ENCODE data around the gene DLL3. TPM values are rescaled to one million over a fixed set of nuclear protein-coding genes. Genes with fewer than 3 reads are reported as not detected.

The DLL3 gene
- polyA plus RNA-seq, 3 donors from 2014 or later = not detected

- Mint-ChIP-seq H3K27ac (peak overlapping the region in 1 of 6 donors; percentile 40), H3K4me3 (no peak overlapping the region), H3K27me3 (ENCODE audit: low read depth in 3 of 3) (peaks cover 3 to 8% (median 6%) of the 10 kb centered on the region in 3 donors), H3K4me1 (peaks cover 28 to 34% of the 10 kb centered on the region in 2 donors), H3K9me3 (no peaks in the 10 kb centered on the region), H3K36me3 (no peaks in the 10 kb centered on the region)
- no peak for DNase-seq
These were observed 35.0 kb downstream of the DLL3 start for GRCh38 chr19:39533791-39534190.

DNA sequence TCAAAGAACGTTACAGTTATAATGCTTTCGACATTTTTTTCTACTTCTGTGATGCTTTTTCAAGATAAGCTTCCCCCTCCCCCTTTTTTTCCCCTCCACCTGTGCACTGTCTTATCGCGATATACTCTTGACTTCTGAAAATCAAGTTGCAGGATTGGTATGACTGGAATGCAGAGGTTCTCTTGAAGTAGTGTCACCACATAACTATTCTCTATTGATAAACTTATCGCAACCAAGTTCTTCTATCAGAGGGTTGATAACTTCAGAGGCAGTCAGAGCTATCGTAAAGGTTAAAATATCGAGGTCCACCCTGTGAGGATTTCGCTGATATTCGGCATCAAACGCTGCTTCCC lies 40.4 kb downstream of the DLL3 start:
- peak overlapping the region; percentile 80 to 93 (median 92) for H3K27ac Mint-ChIP-seq

DNA sequence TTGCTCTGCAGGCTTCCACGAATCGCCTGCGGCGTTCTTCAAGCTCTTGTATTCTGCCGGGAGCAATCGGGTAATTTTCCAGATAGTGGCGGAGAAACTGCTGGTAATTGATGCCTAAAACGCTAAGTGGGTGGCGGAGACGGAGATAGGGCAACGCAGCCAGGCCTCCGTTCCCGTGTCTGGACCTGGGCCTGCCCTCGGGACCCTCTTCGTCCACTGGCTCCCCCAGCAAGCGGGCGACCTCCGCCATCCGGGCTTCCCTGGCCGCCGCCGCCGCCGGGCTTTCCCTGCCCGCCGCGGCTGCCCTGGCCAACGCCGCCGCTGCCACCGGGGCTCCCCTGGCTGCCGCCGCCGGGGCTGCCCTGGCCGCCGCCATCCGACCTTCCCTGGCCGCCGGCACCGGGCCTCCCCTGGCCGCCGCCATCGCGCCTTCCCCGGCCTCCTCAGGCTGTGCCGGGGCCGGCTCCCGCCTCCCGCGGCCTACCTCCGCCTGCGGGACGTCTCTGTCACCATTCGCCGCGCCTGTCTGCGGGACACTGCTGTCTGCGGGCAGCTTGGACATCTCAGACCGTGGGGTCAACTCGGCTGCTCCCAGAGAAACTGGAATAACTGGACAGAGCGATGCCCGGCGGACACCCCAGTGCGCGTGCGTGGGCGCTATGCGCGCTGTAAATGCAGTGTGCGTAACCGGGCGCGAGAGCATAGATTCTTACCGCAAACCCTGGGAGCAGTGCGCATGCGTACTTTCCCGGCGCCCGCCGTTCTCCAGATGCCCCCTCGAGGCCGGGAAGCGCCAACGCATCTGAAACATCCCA lies 41.0 kb downstream of the DLL3 start, which contains the start of gene EID2:
TSS of gene EID2 (minus strand) at position 644 of the 815 bp plus-strand sequence. CDS start at position 562, 82 bp downstream.
- Mint-ChIP-seq H3K27me3 (ENCODE audit: low read depth in 3 of 3) (peaks cover 9 to 17% (median 13%) of the 10 kb centered on the region in 3 donors), H3K36me3 (no peaks in the 10 kb centered on the region), H3K9me3 (no peaks in the 10 kb centered on the region), H3K27ac (peak within 1 kb of the TSS; percentile 91 to 98 (median 97)), H3K4me3 (peak within 1 kb of the TSS; percentile 95 to 98 (median 97)), H3K4me1 (peaks cover 36 to 44% of the 10 kb centered on the region in 2 donors)
- DNase-seq = peak; percentile 90 to 93 (median 92)

More for the DNA sequence above, 40.4 kb downstream of the DLL3 start:
- no peaks in the 10 kb centered on the region for H3K9me3 Mint-ChIP-seq
- peak overlapping the region; percentile 76 to 91 (median 87) for H3K4me3 Mint-ChIP-seq
- no peak for DNase-seq
- H3K36me3 Mint-ChIP-seq = no peaks in the 10 kb centered on the region
- peaks cover 9 to 16% (median 13%) of the 10 kb centered on the region in 3 donors for H3K27me3 Mint-ChIP-seq (ENCODE audit: low read depth in 3 of 3)
- peaks cover 36 to 44% of the 10 kb centered on the region in 2 donors for H3K4me1 Mint-ChIP-seq

DNA sequence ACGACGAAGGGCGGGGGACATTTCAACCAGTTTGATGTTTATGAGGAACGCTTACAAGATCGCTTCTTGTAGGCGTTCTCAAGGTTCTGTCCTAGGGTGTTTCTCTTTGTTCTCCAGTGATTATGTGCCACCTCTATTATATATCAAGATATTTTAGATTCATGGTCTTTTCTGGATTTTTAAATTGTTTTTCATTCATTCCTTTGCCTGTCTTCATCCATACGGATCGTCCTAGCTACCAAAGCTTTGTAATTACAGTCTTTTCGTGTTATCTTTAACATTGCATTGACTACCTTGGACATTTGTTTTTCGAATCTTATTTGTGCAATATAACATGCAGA lies 41.6 kb downstream of the DLL3 start:
- Mint-ChIP-seq H3K27ac (peak overlapping the region; percentile 91 to 98 (median 97)), H3K4me3 (peak overlapping the region; percentile 95 to 98 (median 97)), H3K27me3 (ENCODE audit: low read depth in 3 of 3) (peaks cover 9 to 19% (median 14%) of the 10 kb centered on the region in 3 donors), H3K4me1 (peaks cover 36 to 44% of the 10 kb centered on the region in 2 donors), H3K36me3 (no peaks in the 10 kb centered on the region), H3K9me3 (no peaks in the 10 kb centered on the region)
- no peak for DNase-seq

DNA sequence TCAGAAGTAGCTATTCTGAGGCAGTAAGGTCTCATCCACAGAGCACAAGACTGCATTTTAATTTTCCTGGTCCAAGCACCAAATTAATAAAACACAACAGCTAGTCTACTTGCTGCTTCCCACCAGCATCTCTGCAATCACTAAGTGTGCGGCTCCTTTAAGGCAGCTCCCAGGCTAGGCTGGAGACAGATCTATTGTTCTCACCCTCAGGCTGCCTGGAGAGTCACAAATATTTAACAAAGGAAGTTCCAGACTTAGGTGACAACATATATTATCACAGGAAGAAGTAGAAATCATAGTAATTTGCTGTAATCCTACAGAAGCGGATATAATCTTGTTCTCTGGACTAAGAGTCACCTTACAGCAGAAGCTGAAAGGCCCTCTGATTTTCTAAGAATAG lies 43.5 kb downstream of the DLL3 start:
- Mint-ChIP-seq H3K4me1 (peaks cover 36 to 40% of the 10 kb centered on the region in 2 donors), H3K4me3 (peak overlapping the region in 1 of 5 donors; percentile 12), H3K9me3 (no peaks in the 10 kb centered on the region), H3K36me3 (no peaks in the 10 kb centered on the region), H3K27ac (peak overlapping the region in 3 of 6 donors; percentile 55 to 63 (median 57)), H3K27me3 (ENCODE audit: low read depth in 3 of 3) (peaks cover 9 to 19% (median 12%) of the 10 kb centered on the region in 3 donors)
- DNase-seq = no peak

- peaks cover 9 to 19% (median 11%) of the 10 kb centered on the region in 3 donors for H3K27me3 Mint-ChIP-seq (ENCODE audit: low read depth in 3 of 3)
- no peaks in the 10 kb centered on the region for H3K36me3 Mint-ChIP-seq
- H3K27ac Mint-ChIP-seq = no peak overlapping the region
- H3K9me3 Mint-ChIP-seq = no peaks in the 10 kb centered on the region
- no peak for DNase-seq
- no peak overlapping the region for H3K4me3 Mint-ChIP-seq
- H3K4me1 Mint-ChIP-seq = peaks cover 27 to 33% of the 10 kb centered on the region in 2 donors
These were observed 44.7 kb downstream of the DLL3 start for GRCh38 chr19:39543477-39543857.

- peaks cover 20 to 24% of the 10 kb centered on the region in 2 donors for H3K4me1 Mint-ChIP-seq
- H3K36me3 Mint-ChIP-seq = no peaks in the 10 kb centered on the region
- peaks cover 9 to 19% (median 9%) of the 10 kb centered on the region in 3 donors for H3K27me3 Mint-ChIP-seq (ENCODE audit: low read depth in 3 of 3)
- no peak overlapping the region for H3K27ac Mint-ChIP-seq
- no peaks in the 10 kb centered on the region for H3K9me3 Mint-ChIP-seq
- H3K4me3 Mint-ChIP-seq = no peak overlapping the region
- no peak for DNase-seq
These were observed 45.6 kb downstream of the DLL3 start for GRCh38 chr19:39544226-39544903.

- Mint-ChIP-seq H3K4me3 (no peak overlapping the region), H3K27me3 (ENCODE audit: low read depth in 3 of 3) (peaks cover 7 to 18% (median 8%) of the 10 kb centered on the region in 3 donors), H3K36me3 (no peaks in the 10 kb centered on the region), H3K9me3 (no peaks in the 10 kb centered on the region), H3K27ac (no peak overlapping the region), H3K4me1 (peaks cover 17 to 20% of the 10 kb centered on the region in 2 donors)
- DNase-seq = no peak
These were observed 46.2 kb downstream of the DLL3 start for GRCh38 chr19:39544911-39545310.

DNA sequence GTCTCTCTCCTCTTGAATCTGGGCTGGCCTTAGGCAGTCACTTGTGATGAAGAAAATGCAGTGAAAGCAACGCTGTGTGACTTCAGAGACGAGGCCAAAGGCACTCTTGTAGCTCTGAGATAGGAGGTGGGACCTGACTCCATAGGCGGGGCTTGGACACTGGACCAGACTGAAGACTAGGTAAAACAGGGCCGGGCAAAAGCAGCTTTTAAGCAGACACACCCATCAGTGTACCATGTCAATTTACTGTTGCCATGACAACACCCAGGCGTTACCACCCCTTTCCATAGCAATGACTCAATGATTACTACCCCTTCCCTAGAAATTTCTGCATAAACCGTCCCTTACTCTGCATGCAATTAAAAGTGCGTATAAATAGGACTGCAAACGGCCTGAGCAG lies 47.9 kb downstream of the DLL3 start:
- Mint-ChIP-seq H3K4me1 (peaks cover 9% of the 10 kb centered on the region in 2 donors), H3K4me3 (no peak overlapping the region), H3K27ac (no peak overlapping the region), H3K27me3 (ENCODE audit: low read depth in 3 of 3) (peaks cover 0 to 8% (median 2%) of the 10 kb centered on the region in 3 donors), H3K9me3 (no peaks in the 10 kb centered on the region), H3K36me3 (no peaks in the 10 kb centered on the region)
- no peak for DNase-seq

DNA sequence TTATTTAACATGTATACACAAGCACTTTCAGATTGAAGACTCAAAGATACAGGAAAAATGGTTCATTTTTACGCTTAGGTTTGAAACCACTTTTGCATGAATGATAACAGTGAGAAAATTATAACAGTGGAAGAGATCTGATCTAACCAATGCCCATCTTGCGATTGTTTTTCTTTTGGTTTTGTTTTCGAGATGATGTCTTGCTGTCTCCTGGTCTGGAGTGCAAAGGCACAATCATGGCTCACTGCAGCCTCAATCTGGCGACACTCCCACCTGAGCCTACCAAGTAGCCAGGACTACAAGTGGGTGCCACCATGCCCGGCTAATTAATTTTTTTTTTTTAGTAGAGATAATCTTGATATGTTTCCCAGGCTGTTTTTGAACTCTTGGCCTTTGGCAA lies 51.5 kb downstream of the DLL3 start:
- Mint-ChIP-seq H3K4me3 (no peak overlapping the region), H3K27me3 (ENCODE audit: low read depth in 3 of 3) (no peaks in the 10 kb centered on the region), H3K4me1 (no peaks in the 10 kb centered on the region), H3K9me3 (no peaks in the 10 kb centered on the region), H3K27ac (no peak overlapping the region), H3K36me3 (no peaks in the 10 kb centered on the region)
- DNase-seq = no peak

DNA sequence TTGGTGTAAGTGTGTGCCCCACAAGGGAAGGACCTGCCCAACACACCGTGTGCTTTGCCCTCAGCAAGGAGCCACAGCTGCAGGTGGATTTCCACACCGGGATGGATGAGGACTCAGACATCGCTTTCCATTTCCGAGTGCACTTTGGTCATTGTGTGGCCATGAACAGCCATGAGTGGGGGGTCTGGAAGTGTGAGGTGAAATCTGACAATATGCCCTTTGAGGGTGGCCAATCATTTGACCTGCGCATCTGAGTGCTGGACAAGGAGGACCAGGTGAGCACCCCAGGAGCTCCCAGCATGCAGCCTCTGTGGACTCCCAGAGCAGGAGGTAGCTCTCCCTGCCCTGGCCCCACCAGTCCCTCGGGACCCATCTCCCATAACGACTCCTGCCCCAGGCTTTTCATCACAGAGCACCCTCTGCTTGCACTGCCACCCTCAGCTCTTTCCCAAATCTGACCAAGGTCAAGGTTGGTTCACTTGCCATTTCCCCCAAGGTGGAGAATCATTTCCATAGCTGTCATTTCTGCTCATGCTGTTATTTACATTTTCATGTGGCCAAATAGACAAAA lies 54.4 kb downstream of the DLL3 start:
- no peak for DNase-seq
- H3K27ac Mint-ChIP-seq = no peak overlapping the region
- peaks cover 7 to 8% of the 10 kb centered on the region in 2 donors for H3K4me1 Mint-ChIP-seq
- no peaks in the 10 kb centered on the region for H3K27me3 Mint-ChIP-seq (ENCODE audit: low read depth in 3 of 3)
- no peaks in the 10 kb centered on the region for H3K36me3 Mint-ChIP-seq
- H3K9me3 Mint-ChIP-seq = no peaks in the 10 kb centered on the region
- no peak overlapping the region for H3K4me3 Mint-ChIP-seq

- peaks cover 0 to 2% (median 0%) of the 10 kb centered on the region in 3 donors for H3K27me3 Mint-ChIP-seq (ENCODE audit: low read depth in 3 of 3)
- no peak for DNase-seq
- no peak overlapping the region for H3K4me3 Mint-ChIP-seq
- H3K9me3 Mint-ChIP-seq = no peaks in the 10 kb centered on the region
- no peak overlapping the region for H3K27ac Mint-ChIP-seq
- peaks cover 15 to 21% of the 10 kb centered on the region in 2 donors for H3K4me1 Mint-ChIP-seq
- no peaks in the 10 kb centered on the region for H3K36me3 Mint-ChIP-seq
These were observed 56.1 kb downstream of the DLL3 start for GRCh38 chr19:39554701-39555311.

GRCh38 chr19:39555883-39556282 lies 57.1 kb downstream of the DLL3 start:
- peaks cover 0 to 2% (median 0%) of the 10 kb centered on the region in 3 donors for H3K27me3 Mint-ChIP-seq (ENCODE audit: low read depth in 3 of 3)
- H3K9me3 Mint-ChIP-seq = no peaks in the 10 kb centered on the region
- H3K4me3 Mint-ChIP-seq = no peak overlapping the region
- no peaks in the 10 kb centered on the region for H3K36me3 Mint-ChIP-seq
- H3K4me1 Mint-ChIP-seq = peaks cover 15 to 21% of the 10 kb centered on the region in 2 donors
- H3K27ac Mint-ChIP-seq = no peak overlapping the region
- no peak for DNase-seq

Measured in immature natural killer cell (primary cell).